NT2/D1 (cell line): ENCODE measurements around the gene TOLLIP.

Source experiments
- DNase-seq: peaks from one replicate; pipeline ENCODE4 v3.0.0-alpha.2; 2011; ENCODE audit warnings: low read depth, low spot score
- H3K27me3 ChIP-seq: 2 replicates; pipeline ENCODE4 v1.6.0; 2011; ENCODE audit warnings: mild to moderate bottlenecking; ENCODE audit not compliant: insufficient read length, insufficient read depth
- H3K36me3 ChIP-seq: 2 replicates; pipeline ENCODE4 v1.6.1; 2011; ENCODE audit warnings: mild to moderate bottlenecking, low read length, mixed read lengths; ENCODE audit not compliant: insufficient read depth, insufficient read length
- H3K4me1 ChIP-seq: 2 replicates; pipeline ENCODE4 v1.5.1; 2011; ENCODE audit not compliant: insufficient read depth, insufficient read length
- H3K4me3 ChIP-seq: 2 replicates; pipeline ENCODE4 v1.5.1; 2011; ENCODE audit warnings: low read depth; ENCODE audit not compliant: insufficient read length
- H3K9ac ChIP-seq: 2 replicates; pipeline ENCODE4 v1.6.0; 2011; ENCODE audit warnings: low read depth; ENCODE audit not compliant: insufficient read length
- H3K9me3 ChIP-seq: 2 replicates; pipeline ENCODE4 v1.5.1; 2011; ENCODE audit warnings: mild to moderate bottlenecking, low read length; ENCODE audit not compliant: insufficient read depth
- SUZ12 ChIP-seq: IDR thresholded peaks from 2 replicates; pipeline ENCODE4 v1.6.1; 2011; ENCODE audit not compliant: insufficient read length, insufficient read depth; ENCODE audit errors: extremely low read depth
- YY1 ChIP-seq: IDR thresholded peaks from 2 replicates; pipeline ENCODE4 v1.6.1; 2011; ENCODE audit not compliant: insufficient read length, insufficient read depth
- ZNF274 ChIP-seq: IDR thresholded peaks from 2 replicates; pipeline ENCODE4 v1.6.1; 2011; ENCODE audit warnings: mild to moderate bottlenecking, low read depth, low read length

The TOLLIP gene

DNA sequence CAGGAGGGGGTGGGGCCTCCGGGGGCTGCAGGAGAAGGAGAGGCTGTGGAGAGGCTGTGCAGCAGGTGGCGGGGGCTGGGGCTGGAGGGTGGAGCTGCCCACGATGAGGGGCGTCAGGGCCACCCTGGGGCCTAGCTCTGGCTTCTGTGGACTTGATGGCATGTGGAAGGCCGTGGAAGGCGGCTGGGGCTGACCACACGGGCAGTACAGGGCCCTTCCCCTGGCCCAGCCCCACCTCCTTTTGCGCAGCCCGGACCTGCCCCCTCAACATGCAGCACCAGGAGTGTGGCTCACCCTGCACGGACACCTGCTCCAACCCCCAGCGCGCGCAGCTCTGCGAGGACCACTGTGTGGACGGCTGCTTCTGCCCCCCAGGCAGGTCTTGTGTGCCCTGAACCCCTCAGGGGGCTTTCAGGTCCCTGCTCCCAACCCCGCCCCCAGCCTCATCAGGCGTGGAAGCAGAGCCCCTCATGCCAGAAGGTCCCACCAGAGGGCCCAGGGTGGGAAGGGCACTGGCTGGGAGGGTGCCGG, 80.4 kb downstream of the TOLLIP start:
- TF ChIP-seq YY1 (no peak), ZNF274 (no peak), SUZ12 (no peak)
- H3K9ac ChIP-seq = no peak overlapping the region
- peaks cover 25% of the 10 kb centered on the region for H3K4me1 ChIP-seq
- H3K27me3 ChIP-seq = no peaks in the 10 kb centered on the region
- no peaks in the 10 kb centered on the region for H3K9me3 ChIP-seq
- H3K36me3 ChIP-seq = no peaks in the 10 kb centered on the region
- H3K4me3 ChIP-seq = no peak overlapping the region
- DNase-seq = no peak

DNA sequence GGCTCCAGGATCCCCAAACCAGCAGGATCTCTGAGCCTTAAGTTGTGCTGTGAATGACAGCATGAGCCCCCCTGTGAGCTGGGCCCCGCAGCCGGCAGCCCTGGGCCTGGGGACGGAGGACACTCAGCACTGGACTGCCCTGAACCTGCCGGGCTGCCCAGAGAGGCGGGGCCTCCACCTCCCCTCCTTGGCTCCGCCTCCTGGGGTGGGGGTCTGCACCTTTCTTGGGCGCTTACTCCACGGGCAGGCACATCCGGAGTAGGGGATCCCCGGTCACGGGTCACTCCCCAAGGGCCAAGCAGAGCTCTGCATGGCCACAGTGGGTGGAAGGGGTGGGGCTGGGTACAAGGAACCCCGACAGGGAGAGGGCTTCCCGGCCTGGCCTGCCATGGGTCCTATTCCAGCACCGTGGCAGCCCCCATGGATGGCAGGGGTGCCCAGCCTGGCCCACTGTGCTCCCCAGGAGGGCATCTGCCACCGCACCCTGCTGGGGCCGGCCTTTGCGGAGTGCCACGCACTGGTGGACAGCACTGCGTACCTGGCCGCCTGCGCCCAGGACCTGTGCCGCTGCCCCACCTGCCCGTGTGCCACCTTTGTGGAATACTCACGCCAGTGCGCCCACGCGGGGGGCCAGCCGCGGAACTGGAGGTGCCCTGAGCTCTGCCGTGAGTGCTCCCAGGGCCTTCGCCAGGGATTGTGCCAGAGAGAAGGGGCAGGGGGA, 81.2 kb downstream of the TOLLIP start:
- H3K9me3 ChIP-seq = no peaks in the 10 kb centered on the region
- no peaks in the 10 kb centered on the region for H3K27me3 ChIP-seq
- H3K9ac ChIP-seq = no peak overlapping the region
- TF ChIP-seq YY1 (no peak), SUZ12 (no peak), ZNF274 (no peak)
- H3K4me3 ChIP-seq = no peak overlapping the region
- H3K4me1 ChIP-seq = peaks cover 28% of the 10 kb centered on the region
- H3K36me3 ChIP-seq = no peaks in the 10 kb centered on the region
- no peak for DNase-seq

DNA sequence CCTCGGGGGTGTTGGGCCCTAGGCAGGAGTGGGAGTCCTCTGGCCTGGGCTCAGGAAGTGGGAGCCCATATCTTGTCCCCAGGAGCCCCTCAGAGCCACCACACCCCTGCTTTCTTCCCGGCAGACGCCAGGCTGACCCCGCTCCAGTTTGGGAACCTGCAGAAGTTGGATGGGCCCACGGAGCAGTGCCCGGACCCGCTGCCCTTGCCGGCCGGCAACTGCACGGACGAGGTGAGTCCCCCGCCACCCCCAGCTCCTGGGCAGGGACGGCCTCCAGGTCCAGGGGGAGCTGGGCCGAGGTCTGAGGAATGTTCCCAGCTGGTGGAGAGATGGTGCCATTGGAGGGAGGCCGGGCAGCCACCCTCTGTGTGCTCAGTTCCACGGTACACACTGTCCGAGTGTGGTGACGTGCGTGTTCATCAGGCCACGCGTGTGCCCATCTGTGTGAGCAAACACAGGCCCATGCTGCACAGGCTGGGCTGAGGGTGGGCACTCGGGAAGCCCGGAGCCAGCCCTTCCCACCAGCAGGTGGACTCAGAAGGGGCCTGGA, 81.8 kb downstream of the TOLLIP start:
- no peak overlapping the region for H3K4me3 ChIP-seq
- no peaks in the 10 kb centered on the region for H3K27me3 ChIP-seq
- no peaks in the 10 kb centered on the region for H3K36me3 ChIP-seq
- no peak for TF ChIP-seq ZNF274
- no peak for TF ChIP-seq SUZ12
- no peak for TF ChIP-seq YY1
- H3K4me1 ChIP-seq = peaks cover 31% of the 10 kb centered on the region
- no peak for DNase-seq
- no peaks in the 10 kb centered on the region for H3K9me3 ChIP-seq
- no peak overlapping the region for H3K9ac ChIP-seq

GRCh38 chr11:1226986-1227550, 82.4 kb downstream of the TOLLIP start:
- H3K9ac ChIP-seq = no peak overlapping the region
- no peak overlapping the region for H3K4me3 ChIP-seq
- DNase-seq = no peak
- no peak for TF ChIP-seq ZNF274
- no peak for TF ChIP-seq YY1
- no peak for TF ChIP-seq SUZ12
- H3K27me3 ChIP-seq = no peaks in the 10 kb centered on the region
- peaks cover 33% of the 10 kb centered on the region for H3K4me1 ChIP-seq
- H3K9me3 ChIP-seq = no peaks in the 10 kb centered on the region
- no peaks in the 10 kb centered on the region for H3K36me3 ChIP-seq

GRCh38 chr11:1226226-1226985, 83.0 kb downstream of the TOLLIP start:
- DNase-seq = no peak
- H3K36me3 ChIP-seq = no peaks in the 10 kb centered on the region
- peaks cover 36% of the 10 kb centered on the region for H3K4me1 ChIP-seq
- H3K9me3 ChIP-seq = no peaks in the 10 kb centered on the region
- TF ChIP-seq SUZ12 (no peak), YY1 (no peak), ZNF274 (no peak)
- H3K27me3 ChIP-seq = no peaks in the 10 kb centered on the region
- H3K4me3 ChIP-seq = no peak overlapping the region
- no peak overlapping the region for H3K9ac ChIP-seq

DNA sequence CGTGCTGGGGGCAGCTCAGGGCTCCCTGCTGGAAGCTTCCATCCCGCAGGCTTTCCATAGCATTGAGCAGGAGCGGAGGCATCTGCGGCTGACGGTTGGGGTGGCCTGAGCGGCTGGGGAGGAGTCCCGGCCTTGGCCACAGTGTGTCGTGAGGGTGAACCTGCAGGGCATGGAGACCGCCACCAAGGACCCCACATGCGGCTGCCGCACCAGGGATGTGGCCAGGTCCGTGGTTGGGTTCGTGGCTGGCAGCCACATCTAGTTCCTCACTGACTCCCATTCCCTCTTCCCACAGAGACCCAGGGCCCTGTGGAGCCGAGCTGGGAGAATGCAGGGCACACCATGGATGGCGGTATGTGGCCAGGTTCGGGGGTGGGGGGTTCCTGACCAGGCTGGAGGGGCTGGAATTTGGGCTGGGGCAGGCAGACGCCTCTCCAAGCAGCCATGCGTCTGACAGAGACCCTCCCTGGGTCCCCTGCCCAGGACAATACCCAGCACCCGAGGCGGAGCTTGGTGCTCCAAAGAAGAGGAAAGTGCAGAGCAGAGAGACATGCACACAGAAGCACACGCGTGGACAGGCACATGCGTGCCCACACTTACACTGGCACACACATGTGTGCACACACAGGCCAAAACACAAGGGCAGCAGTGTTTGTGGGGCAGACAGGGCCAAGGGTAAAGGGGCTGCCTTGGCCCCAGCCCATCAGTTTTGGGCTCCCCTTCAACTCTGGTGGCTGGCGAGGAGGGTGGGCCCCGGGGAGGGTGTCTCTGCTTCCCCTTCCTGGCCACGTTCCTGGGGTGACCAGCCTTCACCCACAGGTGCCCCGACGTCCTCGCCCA, 83.8 kb downstream of the TOLLIP start:
- Histone ChIP-seq H3K27me3 (no peaks in the 10 kb centered on the region), H3K36me3 (no peaks in the 10 kb centered on the region), H3K9ac (no peak overlapping the region), H3K4me1 (peaks cover 36% of the 10 kb centered on the region), H3K4me3 (no peak overlapping the region), H3K9me3 (no peaks in the 10 kb centered on the region)
- no peak for DNase-seq
- no peak for TF ChIP-seq YY1
- TF ChIP-seq ZNF274 = no peak
- no peak for TF ChIP-seq SUZ12
